OCI-LY7 (cell line): ENCODE measurements around the gene RBP4. TPM values are rescaled to one million over a fixed set of nuclear protein-coding genes. Genes with fewer than 3 reads are reported as not detected.
A peak's percentile ranks its signal among the peaks of the same experiment; 100 is the strongest.

ENCODE experiments used
- BruUV-seq: library from RNA; stranded (reverse); fragments of 400-500 nt; replicated peaks from 2 replicates; lab custom pipeline; 2021; lab: Mats Ljungman, UMichigan
- CTCF ChIA-PET: fragments of 300-600 bp; sonication (Branson Sonifier 250); formaldehyde crosslinking; loops from one replicate; lab custom pipeline; 2022; ENCODE audit warnings: antibody characterized with exemption; ENCODE audit not compliant: unreplicated experiment; lab: Charles Lee
- POLR2A ChIA-PET: fragments of 300-600 bp; sonication (Branson Sonifier 250); formaldehyde crosslinking; loops from one replicate; lab custom pipeline; 2022; ENCODE audit warnings: antibody characterized with exemption; lab: Charles Lee
- DNase-seq: peaks from one replicate; pipeline ENCODE4 v3.0.0-alpha.2; 2015; ENCODE audit warnings: low spot score
- H2AFZ ChIP-seq: fragments of 200-600 bp; sonication (generic), shearing (Covaris generic); 2 replicates; pipeline ENCODE4 v1.6.1; 2014; ENCODE audit warnings: mild to moderate bottlenecking, antibody characterized with exemption, low read length, moderate library complexity
- H3K27ac ChIP-seq: fragments of 200-600 bp; sonication (generic); 2 replicates; pipeline ENCODE4 v1.5.1; 2014; ENCODE audit warnings: mixed run types, low read depth, mild to moderate bottlenecking, moderate library complexity, low read length, inconsistent platforms; ENCODE audit not compliant: poor library complexity, severe bottlenecking
- H3K36me3 ChIP-seq: fragments of 200-600 bp; sonication (generic); 2 replicates; pipeline ENCODE4 v1.6.1; 2014; ENCODE audit warnings: mild to moderate bottlenecking, antibody characterized with exemption, low read length, moderate library complexity, mixed read lengths; ENCODE audit not compliant: insufficient read depth
- H3K4me1 ChIP-seq: fragments of 200-600 bp; sonication (generic); 2 replicates; pipeline ENCODE4 v1.5.1; 2014; ENCODE audit warnings: mild to moderate bottlenecking, low read length; ENCODE audit not compliant: insufficient read depth, poor library complexity, severe bottlenecking
- H3K4me2 ChIP-seq: fragments of 200-600 bp; sonication (generic); 2 replicates; pipeline ENCODE4 v1.6.1; 2014; ENCODE audit warnings: mild to moderate bottlenecking, low read length
- H3K4me3 ChIP-seq: fragments of 200-600 bp; sonication (generic); 2 replicates; pipeline ENCODE4 v1.5.1; 2014; ENCODE audit warnings: mild to moderate bottlenecking, low read depth, low read length; ENCODE audit not compliant: poor library complexity, severe bottlenecking
- H3K79me2 ChIP-seq: fragments of 200-600 bp; sonication (generic); 2 replicates; pipeline ENCODE4 v1.6.1; 2016; ENCODE audit warnings: low read depth, mild to moderate bottlenecking, low read length, moderate library complexity, mixed read lengths; ENCODE audit not compliant: insufficient read depth
- H3K9me2 ChIP-seq: fragments of 200-600 bp; sonication (generic); 2 replicates; pipeline ENCODE4 v1.6.1; 2016; ENCODE audit warnings: mild to moderate bottlenecking, low read length, mixed read lengths; ENCODE audit not compliant: insufficient read depth
- H3K9me3 ChIP-seq: fragments of 200-600 bp; sonication (generic); 2 replicates; pipeline ENCODE4 v1.6.1; 2014; ENCODE audit warnings: mild to moderate bottlenecking, mixed run types, low read length, mixed read lengths
- H4K20me1 ChIP-seq: fragments of 200-600 bp; sonication (generic); 2 replicates; pipeline ENCODE4 v1.6.1; 2014; ENCODE audit warnings: mild to moderate bottlenecking, antibody characterized with exemption, low read length, moderate library complexity, mixed read lengths; ENCODE audit not compliant: insufficient read depth
- EZH2phosphoT487 ChIP-seq: fragments of 200-600 bp; sonication (generic); IDR thresholded peaks from 2 replicates; pipeline ENCODE4 v1.6.1; 2018; ENCODE audit warnings: low read depth, borderline replicate concordance, mild to moderate bottlenecking, mixed run types, antibody characterized with exemption, low read length, moderate library complexity, mixed read lengths
- intact Hi-C: fragments of 100-400 bp; cut with micrococcal nuclease; formaldehyde crosslinking; loops from one replicate; pipeline ENCODE4 v1.10.0; 2022; ENCODE audit not compliant: unreplicated experiment
- total RNA-seq, 2 experiments: library from RNA; depleted of rRNA in 1 of 2; stranded (reverse); fragments of >200 nt in 1 of 2; shearing (Covaris generic) in 1 of 2; gene quantifications; 2 replicates each; pipeline ENCODE4 v1.2.3, GENCODE V29; 2014 to 2022
- TF ChIP-seq, protein P1 (sequence below): fragments of 200-600 bp; sonication (generic); conservative IDR thresholded peaks from 2 replicates; pipeline ENCODE4 v1.5.1; 2014; ENCODE audit warnings: mild to moderate bottlenecking, antibody characterized with exemption, low read length, moderate library complexity, mixed read lengths

RBP4 gene
- total RNA-seq, 2 experiments from 2014 or later: not detected

DNA sequence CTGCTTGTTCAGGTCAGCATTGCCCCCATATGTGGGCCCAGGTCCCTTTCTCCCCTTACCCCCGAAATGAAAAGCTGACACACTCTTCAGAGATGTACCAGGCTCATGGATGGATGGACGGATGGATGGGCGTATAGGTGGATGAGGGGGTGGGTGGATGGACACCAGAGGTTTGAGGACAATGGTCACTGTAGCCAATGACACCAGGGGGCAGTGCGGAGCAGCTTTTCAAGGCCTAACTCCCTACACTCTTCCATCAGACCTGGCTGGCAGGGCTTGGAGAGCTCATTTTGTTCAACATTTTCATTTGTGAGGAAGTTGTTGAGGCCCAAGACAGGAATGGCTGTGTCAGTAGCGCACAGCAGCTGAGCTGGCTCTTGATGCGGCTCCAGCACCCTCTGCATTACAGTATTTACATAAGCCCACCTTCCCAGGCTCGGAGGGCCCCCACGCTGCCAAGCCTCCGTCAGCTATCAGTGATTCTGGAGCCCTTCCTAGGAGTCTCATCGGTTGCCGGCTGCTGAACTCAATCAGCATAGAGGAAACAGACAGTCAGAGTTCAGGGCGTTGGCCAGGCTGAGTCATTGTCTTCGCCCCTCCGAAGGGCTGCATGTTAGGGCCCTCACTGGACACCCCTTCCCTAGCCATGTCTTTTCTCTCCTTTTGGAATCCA lies 46.1 kb downstream of the RBP4 start:
- H3K4me2 ChIP-seq: no peak overlapping the region
- no peaks in the 10 kb centered on the region for H4K20me1 ChIP-seq
- intact Hi-C loops: loop anchor here (1.0 to 10.0 kb wide), 2 partner anchors 125 to 260 kb away; no protein-coding TSS in a partner anchor
- H3K79me2 ChIP-seq: no peaks in the 10 kb centered on the region
- no peak for TF ChIP-seq EZH2phosphoT487
- TF ChIP-seq, protein P1, sequence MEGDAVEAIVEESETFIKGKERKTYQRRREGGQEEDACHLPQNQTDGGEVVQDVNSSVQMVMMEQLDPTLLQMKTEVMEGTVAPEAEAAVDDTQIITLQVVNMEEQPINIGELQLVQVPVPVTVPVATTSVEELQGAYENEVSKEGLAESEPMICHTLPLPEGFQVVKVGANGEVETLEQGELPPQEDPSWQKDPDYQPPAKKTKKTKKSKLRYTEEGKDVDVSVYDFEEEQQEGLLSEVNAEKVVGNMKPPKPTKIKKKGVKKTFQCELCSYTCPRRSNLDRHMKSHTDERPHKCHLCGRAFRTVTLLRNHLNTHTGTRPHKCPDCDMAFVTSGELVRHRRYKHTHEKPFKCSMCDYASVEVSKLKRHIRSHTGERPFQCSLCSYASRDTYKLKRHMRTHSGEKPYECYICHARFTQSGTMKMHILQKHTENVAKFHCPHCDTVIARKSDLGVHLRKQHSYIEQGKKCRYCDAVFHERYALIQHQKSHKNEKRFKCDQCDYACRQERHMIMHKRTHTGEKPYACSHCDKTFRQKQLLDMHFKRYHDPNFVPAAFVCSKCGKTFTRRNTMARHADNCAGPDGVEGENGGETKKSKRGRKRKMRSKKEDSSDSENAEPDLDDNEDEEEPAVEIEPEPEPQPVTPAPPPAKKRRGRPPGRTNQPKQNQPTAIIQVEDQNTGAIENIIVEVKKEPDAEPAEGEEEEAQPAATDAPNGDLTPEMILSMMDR: peak; percentile 87
- no peaks in the 10 kb centered on the region for H3K36me3 ChIP-seq
- ChIA-PET POLR2A (interaction anchor here (0.6 to 1.3 kb wide), 6 partner anchors 12 to 128 kb away, joined by 3 to 9 read pairs (median 6); no protein-coding TSS in a partner anchor), CTCF (interaction anchor here (1.0 to 3.6 kb wide), 4 partner anchors 78 to 124 kb away, joined by 3 to 32 read pairs (median 4); no protein-coding TSS in a partner anchor)
- no peak overlapping the region for H3K4me3 ChIP-seq
- H3K27ac ChIP-seq: no peak overlapping the region
- no TSS peak for BruUV-seq
- no peaks in the 10 kb centered on the region for H3K9me2 ChIP-seq
- peak overlapping the region; percentile 56; the same call in 1 of the 2 replicates for H2AFZ ChIP-seq
- DNase-seq: peak; percentile 77
- no peaks in the 10 kb centered on the region for H3K9me3 ChIP-seq
- H3K4me1 ChIP-seq: peaks cover 15% of the 10 kb centered on the region

DNA sequence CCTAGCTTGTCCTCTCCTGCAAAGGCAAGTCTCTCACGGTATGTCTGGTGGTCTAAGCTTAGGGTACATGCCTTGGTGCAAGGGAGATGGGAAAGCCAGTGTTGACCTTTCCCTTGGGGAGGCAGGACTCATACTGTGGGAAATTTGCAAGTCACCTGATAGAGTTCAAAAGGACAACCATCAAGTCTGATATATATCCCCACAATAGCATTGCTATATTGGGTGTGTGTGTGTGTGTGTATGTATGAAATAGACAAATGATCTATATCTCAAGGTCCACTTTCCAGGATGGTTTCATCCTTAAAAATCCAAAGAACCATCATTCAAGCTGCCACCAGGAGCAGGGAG lies 46.7 kb downstream of the RBP4 start:
- ChIA-PET POLR2A (interaction anchor here (0.5 to 1.3 kb wide), 7 partner anchors 9 to 128 kb away, joined by 3 to 9 read pairs (median 5); no protein-coding TSS in a partner anchor), CTCF (interaction anchor here (1.0 to 3.6 kb wide), 4 partner anchors 79 to 125 kb away, joined by 3 to 32 read pairs (median 4); no protein-coding TSS in a partner anchor)
- BruUV-seq: no TSS peak

More for the DNA sequence above, 46.7 kb downstream of the RBP4 start:
- no peaks in the 10 kb centered on the region for H3K36me3 ChIP-seq
- no peaks in the 10 kb centered on the region for H3K79me2 ChIP-seq
- intact Hi-C loops: loop anchor here (10.0 kb wide), 1 partner anchor 261 kb away; no protein-coding TSS in a partner anchor
- H3K27ac ChIP-seq: no peak overlapping the region
- TF ChIP-seq, protein P1: no peak
- no peak for TF ChIP-seq EZH2phosphoT487
- no peak overlapping the region for H3K4me3 ChIP-seq
- peaks cover 15% of the 10 kb centered on the region for H3K4me1 ChIP-seq
- DNase-seq: no peak
- H3K9me2 ChIP-seq: no peaks in the 10 kb centered on the region
- H4K20me1 ChIP-seq: no peaks in the 10 kb centered on the region
- no peak overlapping the region for H3K4me2 ChIP-seq
- H3K9me3 ChIP-seq: no peaks in the 10 kb centered on the region
- no peak overlapping the region for H2AFZ ChIP-seq
